SK-N-SH (cell line): Measurements from ENCODE around the gene KLK5. TPM values are rescaled to one million over a fixed set of nuclear protein-coding genes. Genes with fewer than 3 reads are reported as not detected.

ENCODE experiments used
- CTCF ChIA-PET: fragments of 300-600, 350-600 bp; formaldehyde crosslinking; extraction: SDS; loops from one replicate; lab custom pipeline; 2021; lab: Yijun Ruan, JAX
- POLR2A ChIA-PET: fragments of 350-600 bp; sonication (Branson Sonifier 250); formaldehyde crosslinking; extraction: SDS; loops from one replicate; lab custom pipeline; 2020; ENCODE audit warnings: antibody characterized with exemption, inconsistent platforms; lab: Yijun Ruan, JAX
- DNase-seq: peaks from one replicate; pipeline ENCODE4 v3.0.0; 2012
- H2AFZ ChIP-seq: fragments of 200-600 bp; sonication (generic); 2 replicates; pipeline ENCODE4 v1.8.1; 2016; ENCODE audit warnings: antibody characterized with exemption, mild to moderate bottlenecking, low read depth
- H3F3A ChIP-seq: fragments of 200-600 bp; sonication (generic); replicated peaks from 2 replicates; pipeline ENCODE3; 2016; ENCODE audit warnings: antibody characterized with exemption, mild to moderate bottlenecking; ENCODE audit not compliant: insufficient read depth
- H3K27ac ChIP-seq, 2 experiments: fragments of 200-500 bp in 1 of 2; fragments of 200-600 bp in 1 of 2; sonication (Bioruptor generic) in 1 of 2; sonication (generic), shearing (Covaris generic) in 1 of 2; 2 replicates each; pipeline versions ENCODE4 v1.5.1 to v1.6.1; 2014 to 2016; ENCODE audit warnings: low read depth in 2 of 2, inconsistent platforms in 1 of 2, low read length in 1 of 2, mild to moderate bottlenecking in 1 of 2, mixed read lengths in 1 of 2
- H3K27me3 ChIP-seq: fragments of 200-600 bp; sonication (generic), shearing (Covaris generic); 2 replicates; pipeline ENCODE4 v1.6.1; 2016; ENCODE audit warnings: mixed run types; ENCODE audit not compliant: insufficient read depth
- H3K36me3 ChIP-seq, 2 experiments: fragments of 200-500 bp in 1 of 2; fragments of 200-600 bp in 1 of 2; sonication (Bioruptor generic) in 1 of 2; sonication (generic) in 1 of 2; replicated peaks in 1 of 2; 2 replicates each; pipeline versions ENCODE3 to v1.5.1; 2014 to 2016; ENCODE audit warnings: low read length in 1 of 2, mild to moderate bottlenecking in 1 of 2; ENCODE audit not compliant: insufficient read depth in 2 of 2, control insufficient read depth in 1 of 2
- H3K4me1 ChIP-seq, 2 experiments: fragments of 200-500 bp in 1 of 2; fragments of 200-600 bp in 1 of 2; sonication (Bioruptor generic) in 1 of 2; sonication (generic), shearing (Covaris generic) in 1 of 2; 2 replicates each; pipeline versions ENCODE4 v1.5.1 to v1.6.1; 2014 to 2016; ENCODE audit warnings: low read depth in 1 of 2, low read length in 1 of 2, mixed run types in 1 of 2; ENCODE audit not compliant: insufficient read depth in 2 of 2, control insufficient read depth in 1 of 2
- H3K4me2 ChIP-seq: fragments of 200-600 bp; sonication (generic), shearing (Covaris generic); 2 replicates; pipeline ENCODE4 v1.6.1; 2017; ENCODE audit warnings: mixed run types
- H3K4me3 ChIP-seq, 2 experiments: fragments of 200-500 bp in 1 of 2; fragments of 200-600 bp in 1 of 2; sonication (Bioruptor generic) in 1 of 2; sonication (generic), shearing (Covaris generic) in 1 of 2; 2 replicates each; pipeline versions ENCODE4 v1.5.1 to v1.8.1; 2014 to 2016; ENCODE audit warnings: low read depth in 2 of 2, inconsistent platforms in 1 of 2, low read length in 1 of 2, mild to moderate bottlenecking in 1 of 2, mixed read lengths in 1 of 2, moderate library complexity in 1 of 2
- H3K79me2 ChIP-seq: fragments of 200-600 bp; sonication (generic); 2 replicates; pipeline ENCODE4 v1.8.1; 2017; ENCODE audit warnings: mild to moderate bottlenecking; ENCODE audit not compliant: insufficient read depth
- H3K9ac ChIP-seq: fragments of 200-600 bp; sonication (generic); 2 replicates; pipeline ENCODE4 v1.6.1; 2017; ENCODE audit warnings: mixed run types
- H3K9me2 ChIP-seq: fragments of 200-600 bp; sonication (generic); 2 replicates; pipeline ENCODE4 v1.6.1; 2017; ENCODE audit warnings: mixed run types
- H3K9me3 ChIP-seq: fragments of 200-600 bp; sonication (generic); 2 replicates; pipeline ENCODE4 v1.6.1; 2017; ENCODE audit warnings: mixed run types, mild to moderate bottlenecking, moderate library complexity
- H4K20me1 ChIP-seq: fragments of 200-600 bp; sonication (generic); 2 replicates; pipeline ENCODE4 v1.6.1; 2017; ENCODE audit warnings: mild to moderate bottlenecking, mixed run types; ENCODE audit not compliant: insufficient read depth
- CHD2 ChIP-seq: fragments of 150-350 bp; IDR thresholded peaks from 2 replicates; pipeline ENCODE4 v1.6.1; 2018; ENCODE audit warnings: low read length; ENCODE audit not compliant: partially characterized antibody
- CTCF ChIP-seq: fragments of 200-600 bp; sonication (generic); IDR thresholded peaks from 2 replicates; pipeline ENCODE4 v1.6.1; 2017; ENCODE audit warnings: antibody characterized with exemption, mild to moderate bottlenecking, moderate library complexity
- ELF1 ChIP-seq: IDR thresholded peaks from 2 replicates; pipeline ENCODE4 v1.4.0; 2012
- EP300 ChIP-seq, 2 experiments: IDR thresholded peaks; 2 replicates each; pipeline versions ENCODE4 v1.4.0 to v1.6.1; 2012; ENCODE audit warnings: borderline replicate concordance in 1 of 2, low read depth in 1 of 2, low read length in 1 of 2
- MEF2A ChIP-seq: IDR thresholded peaks from 2 replicates; pipeline ENCODE4 v1.4.0; 2012; ENCODE audit warnings: low read depth, borderline replicate concordance
- RAD21 ChIP-seq: IDR thresholded peaks from 2 replicates; pipeline ENCODE4 v1.6.1; 2012; ENCODE audit warnings: mild to moderate bottlenecking, low read length
- RXRA ChIP-seq: IDR thresholded peaks from 2 replicates; pipeline ENCODE4 v1.4.0; 2012; ENCODE audit warnings: low read depth, mild to moderate bottlenecking, borderline replicate concordance
- TAF1 ChIP-seq: IDR thresholded peaks from 2 replicates; pipeline ENCODE4 v1.6.1; 2012; ENCODE audit warnings: low read depth, mild to moderate bottlenecking, low read length, moderate library complexity, borderline replicate concordance
- TEAD4 ChIP-seq: IDR thresholded peaks from 2 replicates; pipeline ENCODE4 v1.4.0; 2012; ENCODE audit warnings: mild to moderate bottlenecking, borderline replicate concordance; ENCODE audit not compliant: insufficient read depth
- YY1 ChIP-seq: IDR thresholded peaks from 2 replicates; pipeline ENCODE4 v1.4.0; 2012; ENCODE audit warnings: low read depth, mild to moderate bottlenecking
- WGBS: methylation state at CpG from one replicate; pipeline ENCODE4 v1.1.6; 2017; ENCODE audit warnings: low lambda C conversion rate; 5-methylcytosine and 5-hydroxymethylcytosine counted together
- polyA plus RNA-seq, 3 experiments: library from polyadenylated mRNA; depleted of rRNA; stranded (reverse); fragments of >200 nt; gene quantifications; 2 replicates each; pipeline ENCODE4 v1.2.3, GENCODE V29; 2012

Gene KLK5
- polyA plus RNA-seq, 1 of the 3 experiments (the other 2 are of a cell fraction) = not detected

GRCh38 chr19:50898018-50898417 is 54.8 kb downstream of the KLK5 start (continued):
- TF ChIP-seq CTCF (no peak), YY1 (no peak), CHD2 (no peak)

GRCh38 chr19:50897612-50898011 is 55.2 kb downstream of the KLK5 start:
- H3K4me2 ChIP-seq = no peak overlapping the region
- H3K9me2 ChIP-seq = no peaks in the 10 kb centered on the region
- H3F3A ChIP-seq = no peaks in the 10 kb centered on the region
- H3K9me3 ChIP-seq = no peaks in the 10 kb centered on the region
- 4% methylated on average over 3 of the region's 3 CpGs for WGBS
- H3K79me2 ChIP-seq = no peaks in the 10 kb centered on the region
- no peak overlapping the region for H3K4me3 ChIP-seq
- H2AFZ ChIP-seq = no peak overlapping the region
- no peak for TF ChIP-seq RXRA
- TF ChIP-seq TEAD4 = no peak
- no peak for TF ChIP-seq MEF2A
- no peak for TF ChIP-seq TAF1
- TF ChIP-seq, all 33 proteins: peak for 0
- no peak overlapping the region for H3K27ac ChIP-seq
- no peak for DNase-seq
- ChIA-PET CTCF (interaction anchor here (0.5 to 0.9 kb wide), 2 partner anchors 10 to 541 kb away, joined by 3 read pairs; no protein-coding TSS in a partner anchor), POLR2A (no interaction called here)
- no peaks in the 10 kb centered on the region for H3K4me1 ChIP-seq
- H3K36me3 ChIP-seq = no peaks in the 10 kb centered on the region
- no peaks in the 10 kb centered on the region; the same call in 1 of the 2 replicates for H3K27me3 ChIP-seq
- no peak overlapping the region for H3K9ac ChIP-seq
- H4K20me1 ChIP-seq = no peaks in the 10 kb centered on the region

- POLR2A ChIA-PET = no interaction called here
- 8% methylated on average over 3 of the region's 3 CpGs for WGBS
- CTCF ChIA-PET = interaction anchor here (0.9 kb wide), 1 partner anchor 9 kb away, joined by 3 read pairs; no protein-coding TSS in a partner anchor
Observed at GRCh38 chr19:50897191-50897607, 55.6 kb downstream of the KLK5 start.

More at GRCh38 chr19:50897191-50897607, 55.6 kb downstream of the KLK5 start:
- H3K9me2 ChIP-seq = no peaks in the 10 kb centered on the region
- TF ChIP-seq RAD21 = no peak
- TF ChIP-seq EP300 (IDR thresholded peaks at IDR 0.05; ENCODE audit: borderline replicate concordance in 1 of 2, low read depth in 1 of 2, low read length in 1 of 2) = no peak
- no peak for TF ChIP-seq CTCF
- TF ChIP-seq YY1 = no peak
- no peak for TF ChIP-seq ELF1
- H3K27ac ChIP-seq = no peak overlapping the region
- H3K4me3 ChIP-seq = no peak overlapping the region
- H3K9ac ChIP-seq = no peak overlapping the region
- no peak for DNase-seq
- H2AFZ ChIP-seq = no peak overlapping the region
- H3K36me3 ChIP-seq = no peaks in the 10 kb centered on the region
- no peaks in the 10 kb centered on the region for H4K20me1 ChIP-seq
- H3K79me2 ChIP-seq = no peaks in the 10 kb centered on the region
- no peaks in the 10 kb centered on the region; the same call in 1 of the 2 replicates for H3K27me3 ChIP-seq
- no peaks in the 10 kb centered on the region for H3K4me1 ChIP-seq
- no peaks in the 10 kb centered on the region for H3K9me3 ChIP-seq
- H3F3A ChIP-seq = no peaks in the 10 kb centered on the region
- no peak overlapping the region for H3K4me2 ChIP-seq
